GM12892 (cell line): Measurements from ENCODE around the gene CPXM1.

Experiments
- POLR2A ChIP-seq: IDR thresholded peaks from 2 replicates; pipeline ENCODE4 v1.6.1; 2011; ENCODE audit warnings: low read depth, low read length, control low read depth
- POLR2AphosphoS5 ChIP-seq: IDR thresholded peaks from 2 replicates; pipeline ENCODE4 v1.6.1; 2011; ENCODE audit warnings: low read depth, low read length, control low read depth
- TAF1 ChIP-seq: IDR thresholded peaks from 2 replicates; pipeline ENCODE4 v1.6.1; 2011; ENCODE audit warnings: low read depth, mild to moderate bottlenecking, control low read depth, low read length, borderline replicate concordance

DNA sequence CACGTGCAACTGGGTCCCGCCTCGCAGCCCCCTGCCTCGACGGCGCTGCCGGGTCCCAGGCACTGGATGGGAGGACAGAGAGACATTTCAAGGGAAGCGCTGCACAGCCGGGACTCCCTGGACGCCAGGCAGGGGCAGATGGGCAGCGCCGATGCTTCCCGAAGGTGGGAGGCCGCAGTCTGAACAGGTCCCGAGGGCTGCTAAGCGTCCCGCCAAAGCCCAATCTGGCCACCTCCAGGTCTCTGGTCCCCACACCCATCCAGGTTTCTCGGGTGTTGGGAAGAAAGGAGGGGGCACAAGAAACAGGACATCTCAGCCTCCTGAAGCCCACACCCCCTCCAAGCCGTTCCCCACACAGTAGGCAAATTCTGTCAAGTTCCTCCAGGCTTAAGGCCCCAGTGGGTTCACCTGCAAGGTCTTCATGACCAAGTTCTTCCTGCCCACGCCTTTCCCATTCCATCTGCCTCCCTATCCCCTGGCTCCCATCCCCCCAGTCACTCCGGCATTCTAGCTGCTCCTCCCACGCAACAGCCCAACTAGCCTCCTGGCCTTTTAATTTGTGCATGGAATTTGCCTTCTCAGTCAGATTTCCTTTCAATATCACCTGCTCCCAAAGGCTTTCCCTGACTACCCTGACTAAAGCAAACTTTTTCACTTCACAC is 5.4 kb upstream of the CPXM1 start:
- TF ChIP-seq TAF1 (no peak), POLR2AphosphoS5 (no peak), POLR2A (no peak)
